Glomerular visceral epithelial cell (primary cell): ENCODE measurements around the gene TMEM119.
"Not testable (repeated sequence)": the region's sequence is repeated elsewhere in the genome, so short reads cannot be mapped to it uniquely, and the experiment has no call there.

Experiments
- DNase-seq: peaks from one replicate; pipeline ENCODE4 v3.0.0-alpha.2; 2016; ENCODE audit errors: extremely low spot score

TMEM119 gene

DNA sequence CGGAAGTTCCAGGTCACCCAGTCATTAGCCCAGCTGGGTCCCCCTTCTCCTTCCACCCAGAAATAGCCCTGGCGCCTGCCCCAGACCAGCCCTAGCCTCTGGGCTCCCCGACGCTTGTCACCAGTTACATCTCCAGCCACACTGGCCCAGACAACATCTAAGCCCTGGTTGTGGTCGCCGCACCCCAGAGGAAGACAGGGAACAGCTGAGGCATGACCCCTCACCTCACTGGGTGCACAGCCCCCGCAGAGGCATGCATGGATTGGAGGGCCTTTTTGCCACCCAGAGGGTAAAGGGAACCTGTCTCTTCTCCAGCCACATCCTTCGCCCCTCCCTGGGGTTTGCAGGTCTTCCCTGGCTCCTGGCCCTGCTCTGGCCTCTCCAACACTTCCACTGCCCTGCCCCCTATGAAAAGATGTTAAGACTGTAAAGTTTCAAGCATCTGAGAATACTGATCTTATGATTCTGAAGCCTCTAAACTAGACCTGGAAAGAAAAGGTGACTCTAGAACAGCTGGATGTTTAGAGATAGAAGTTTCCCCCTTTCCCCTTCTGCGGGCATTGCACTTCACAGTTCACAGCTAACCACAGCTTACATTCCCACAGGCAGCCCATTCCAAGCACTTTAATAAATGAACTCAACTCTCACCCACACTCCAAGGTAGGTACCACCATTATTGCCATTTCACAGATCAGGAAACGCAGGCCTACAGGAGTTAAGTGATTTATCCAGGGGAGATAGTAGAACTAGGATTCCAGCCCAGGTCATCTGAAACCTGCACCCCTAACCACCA is 14.7 kb downstream of the TMEM119 start:
- no peak for DNase-seq

DNA sequence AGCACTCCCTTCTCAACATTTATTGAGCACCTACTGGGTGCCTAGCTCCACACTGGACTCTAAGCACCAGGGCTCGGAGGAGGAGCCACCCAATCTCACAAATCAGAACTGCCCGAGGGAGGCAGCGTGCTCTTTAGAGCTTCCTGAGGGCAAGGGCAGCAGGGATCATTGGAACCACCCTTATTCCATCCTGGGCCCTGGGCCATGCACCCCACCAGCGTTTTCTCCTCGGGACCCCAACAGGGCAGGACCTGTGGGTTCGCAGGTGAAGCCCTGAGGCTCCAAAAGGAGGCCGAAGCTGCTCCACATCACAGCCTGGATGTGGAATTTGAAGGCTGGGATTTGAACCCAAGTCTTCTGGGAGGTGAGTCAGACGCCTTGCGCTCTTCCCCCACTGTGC is 15.4 kb downstream of the TMEM119 start:
- no peak for DNase-seq

DNA sequence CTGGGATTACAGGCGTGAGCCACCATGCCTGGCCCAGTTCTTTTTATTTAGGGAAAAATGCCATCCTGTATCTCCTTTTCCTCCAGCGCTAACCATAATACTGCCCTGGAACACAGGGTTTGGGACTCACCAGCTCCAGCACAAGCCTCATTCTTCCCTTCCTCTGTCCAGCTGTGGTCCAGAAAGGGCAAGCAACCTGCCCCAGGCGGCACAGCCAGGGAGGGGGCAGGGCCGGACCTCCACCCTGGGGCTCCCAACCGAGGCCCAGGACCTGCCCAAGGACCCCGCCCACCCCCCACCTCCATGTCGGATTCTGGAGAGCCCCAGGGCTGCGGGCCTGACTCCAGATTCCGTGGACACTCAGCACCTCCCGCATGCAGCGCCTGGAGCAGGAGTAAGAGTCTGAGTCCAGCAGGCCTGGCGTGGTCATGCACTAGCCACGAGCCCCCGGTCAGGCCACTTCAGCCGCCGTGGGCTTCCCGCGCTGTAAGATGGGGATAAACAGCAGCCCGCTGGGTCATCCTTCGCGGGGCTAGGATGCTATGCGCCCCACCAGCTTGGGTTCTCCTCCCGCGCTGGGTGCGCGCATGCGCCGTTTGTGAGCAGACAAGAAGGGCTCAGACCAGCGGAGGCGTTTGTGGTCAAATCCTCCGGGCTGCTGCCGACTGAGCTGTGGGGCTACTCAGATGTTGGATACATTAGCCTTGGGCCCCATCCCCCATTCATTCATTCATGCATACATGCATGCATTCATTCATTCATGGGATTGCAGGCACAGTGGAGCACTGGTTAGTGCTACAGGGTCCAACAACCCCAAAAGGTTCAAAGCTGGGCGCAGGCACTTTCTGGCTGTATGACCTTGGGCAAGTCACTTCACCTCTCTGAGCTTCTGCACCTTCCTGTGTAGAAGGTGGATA is 16.3 kb downstream of the TMEM119 start:
- no peak for DNase-seq

DNA sequence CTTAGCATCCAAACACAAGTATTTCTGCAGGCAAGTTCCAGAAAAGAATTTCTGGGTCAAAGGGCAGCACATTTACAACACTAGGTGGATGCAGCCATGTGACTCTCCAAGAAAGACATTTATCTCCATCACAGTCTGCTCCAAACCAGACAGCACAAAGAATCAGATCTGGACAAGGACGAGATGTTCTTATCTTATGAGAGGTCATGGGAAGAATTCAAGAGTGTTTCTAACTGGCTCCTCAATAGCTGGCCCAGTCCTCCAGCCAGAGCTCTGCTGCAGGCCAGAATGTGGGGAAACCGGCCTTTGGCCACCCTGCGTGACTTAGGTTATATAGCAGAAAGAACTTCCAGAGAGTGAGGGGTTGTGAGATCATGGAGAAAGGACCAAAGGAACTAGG is 17.4 kb downstream of the TMEM119 start:
- DNase-seq, result no peak

DNA sequence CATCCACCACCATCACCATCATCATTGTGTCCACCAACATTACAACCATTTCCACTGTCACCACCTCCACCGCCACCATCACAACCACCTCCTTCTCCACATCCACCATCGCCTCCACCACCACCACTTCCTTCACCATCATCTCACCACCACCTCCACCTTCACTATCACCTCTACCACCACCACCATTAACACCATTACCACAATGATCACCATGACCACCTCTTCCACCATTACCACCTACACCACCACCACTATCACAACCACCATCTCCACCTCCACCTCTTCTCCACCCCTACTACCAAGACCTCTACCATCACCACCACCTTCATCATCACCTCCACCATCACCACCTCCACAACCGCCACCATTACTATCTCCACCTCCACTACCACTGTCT is 19.1 kb downstream of the TMEM119 start:
- DNase-seq, result no peak

DNA sequence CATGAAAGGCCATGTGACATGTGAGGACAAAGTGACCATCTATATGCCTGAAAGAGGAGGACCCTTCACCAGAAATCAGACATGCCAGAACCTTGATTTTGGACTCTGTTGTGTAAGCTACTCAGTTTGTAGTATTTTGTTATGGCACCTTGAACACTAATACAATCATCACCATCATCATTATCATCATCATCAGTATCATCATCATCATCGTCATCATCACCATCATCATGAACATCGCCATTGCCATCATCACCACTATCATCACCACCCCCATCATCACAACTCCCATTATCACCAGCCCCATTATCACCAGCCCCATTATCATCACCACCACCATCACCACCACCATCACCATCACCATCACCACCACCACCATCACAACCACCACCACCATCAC is 19.6 kb downstream of the TMEM119 start:
- DNase-seq, result no peak

DNA sequence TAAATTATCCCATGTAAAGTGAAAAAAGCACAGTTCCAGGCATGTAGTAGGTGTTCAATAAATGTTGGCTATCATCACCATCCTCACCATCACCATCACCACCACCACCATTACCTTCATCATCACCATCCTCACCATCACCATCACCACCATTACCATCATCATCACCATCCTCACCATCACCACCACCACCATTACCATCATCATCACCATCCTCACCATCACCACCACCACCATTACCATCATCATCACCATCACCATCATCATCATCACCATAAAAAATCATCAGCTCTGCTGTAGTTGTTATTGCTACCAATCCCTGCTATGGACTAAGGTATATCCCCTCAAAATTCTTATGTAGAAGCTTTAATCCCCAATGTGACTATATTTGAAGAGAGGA is 20.4 kb downstream of the TMEM119 start:
- DNase-seq, result no peak

DNA sequence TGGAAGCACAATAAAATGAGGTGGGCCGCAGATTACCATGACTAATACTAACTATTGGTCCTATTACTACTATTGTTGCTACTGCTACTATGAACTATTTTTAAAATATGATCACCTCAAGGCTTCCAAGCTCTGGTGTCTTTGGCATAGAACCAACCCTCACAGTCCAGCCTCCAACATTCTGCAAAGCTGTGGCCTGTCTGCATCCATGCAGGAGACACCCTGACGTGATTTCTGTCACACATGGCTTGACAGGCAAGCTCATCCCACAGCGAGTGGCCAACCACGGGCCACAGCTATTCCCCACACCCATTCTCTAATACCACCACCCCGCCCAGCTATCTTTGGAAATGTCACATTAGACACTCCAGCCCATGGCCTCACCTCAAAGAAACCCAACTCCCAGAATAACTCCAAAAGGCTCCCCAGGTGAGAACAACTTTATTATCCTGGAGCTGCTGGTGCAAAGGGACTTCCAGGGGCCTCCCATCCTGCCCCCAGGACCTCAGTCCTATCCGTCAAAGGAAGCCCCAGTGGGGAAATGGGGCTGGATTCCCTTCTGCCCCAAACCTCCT is 21.1 kb downstream of the TMEM119 start:
- peak; percentile 95 for DNase-seq

DNA sequence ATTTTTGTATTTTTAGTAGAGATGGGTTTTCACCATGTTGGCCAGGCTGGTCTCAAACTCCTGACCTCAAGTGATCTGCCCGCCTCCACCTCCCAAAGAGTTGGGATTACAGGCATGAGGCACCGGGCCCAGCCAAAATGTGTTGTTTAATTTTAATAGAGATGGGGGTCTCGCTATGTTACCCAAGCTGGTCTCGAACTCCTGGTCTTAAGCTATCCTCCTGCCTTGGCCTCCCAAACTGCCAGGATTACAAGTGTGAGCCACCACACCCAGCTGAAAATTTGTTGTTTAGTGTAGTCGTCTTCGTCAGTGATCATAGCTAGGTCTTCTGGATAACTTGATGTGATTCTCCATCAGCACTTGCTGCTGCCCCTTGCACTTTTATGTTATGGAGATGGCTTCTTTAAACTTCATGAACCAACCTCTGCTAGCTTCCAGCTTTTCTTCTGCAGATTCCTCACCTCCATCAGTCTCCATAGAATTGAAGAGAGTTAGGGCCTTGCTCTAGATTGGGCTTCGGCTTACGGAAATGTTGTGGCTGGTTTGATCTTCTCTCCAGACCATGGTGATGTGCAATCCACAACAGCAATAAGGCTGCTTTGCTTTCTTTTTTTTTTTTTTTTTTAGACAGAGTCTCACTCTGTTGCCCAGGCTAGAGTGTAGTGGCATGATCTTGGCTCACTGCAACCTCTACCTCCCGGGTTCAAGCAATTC is 22.5 kb downstream of the TMEM119 start:
- DNase-seq, result no peak

GRCh38 chr12:108574276-108574675 is 23.6 kb downstream of the TMEM119 start:
- DNase-seq, result not testable (repeated sequence)

- DNase-seq, result no peak
Measured at GRCh38 chr12:108573317-108573716, 24.6 kb downstream of the TMEM119 start.

GRCh38 chr12:108572166-108572790 is 25.6 kb downstream of the TMEM119 start:
- DNase-seq, result no peak

GRCh38 chr12:108571609-108572165 is 26.2 kb downstream of the TMEM119 start:
- no peak for DNase-seq

GRCh38 chr12:108570743-108571608 is 26.9 kb downstream of the TMEM119 start:
- peak; percentile 42 for DNase-seq

DNA sequence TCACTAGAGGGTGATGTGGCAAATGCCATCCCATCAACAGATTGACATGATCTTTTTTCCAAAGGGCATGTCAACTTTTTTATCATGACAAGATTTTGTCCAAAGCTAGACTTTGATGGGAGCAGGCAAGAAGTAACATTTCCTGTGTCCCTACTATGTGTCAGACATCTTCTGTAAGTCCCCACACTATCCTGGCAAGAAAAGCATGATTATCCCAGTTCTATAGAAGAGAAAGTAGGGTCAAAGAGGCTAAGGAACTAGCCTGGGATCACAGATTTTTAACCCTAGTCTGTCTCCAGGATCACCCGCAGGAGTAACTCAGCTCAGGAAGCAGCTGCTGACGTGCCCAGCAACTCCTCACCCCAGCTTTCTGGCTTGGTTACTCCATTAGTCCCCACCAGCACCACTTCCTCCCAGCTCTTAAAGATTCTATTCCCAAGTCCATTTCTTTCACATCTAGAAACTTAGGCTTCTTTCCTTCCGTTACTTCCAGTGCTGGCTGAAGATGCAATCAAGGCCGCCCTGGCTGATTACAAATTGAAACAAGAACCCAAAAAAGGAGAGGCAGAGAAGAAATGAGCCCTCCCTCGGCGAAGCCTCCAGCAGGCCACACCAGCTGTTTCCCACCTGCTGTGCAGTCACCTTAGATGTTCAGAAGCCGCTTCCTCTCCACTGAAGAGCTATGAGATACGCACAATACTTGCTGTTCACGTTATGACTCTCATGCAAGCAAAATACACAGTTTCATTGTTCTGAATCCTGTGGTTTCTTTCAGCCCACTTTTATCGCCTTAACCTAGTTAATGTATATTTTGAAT is 29.3 kb downstream of the TMEM119 start:
- no peak for DNase-seq

GRCh38 chr12:108567406-108568337 is 30.2 kb downstream of the TMEM119 start:
- peak; percentile 76 for DNase-seq

DNA sequence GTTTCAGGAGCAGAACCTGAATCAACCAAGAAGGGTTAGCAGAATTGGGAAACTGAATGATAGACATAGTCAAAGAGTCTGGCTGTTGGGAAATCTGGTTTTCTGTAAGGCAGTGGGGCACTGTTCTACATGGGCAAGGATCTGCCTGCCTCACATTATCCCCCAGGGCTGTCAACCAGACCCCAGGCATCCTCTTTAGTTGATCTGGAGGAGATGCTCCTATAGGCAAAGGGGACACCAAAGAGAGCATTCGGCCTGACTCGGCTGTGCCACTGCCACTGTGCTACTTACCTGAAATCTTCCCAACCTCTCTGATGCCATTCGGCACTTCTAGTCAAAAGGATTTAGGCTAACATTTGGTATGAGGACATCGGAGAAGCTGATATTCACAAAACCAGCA is 31.4 kb downstream of the TMEM119 start:
- no peak for DNase-seq

- peak; percentile 91 for DNase-seq
Measured at GRCh38 chr12:108565976-108566375, 31.9 kb downstream of the TMEM119 start.
